ENCODE data around the gene CAND2. TPM values are rescaled to one million over a fixed set of nuclear protein-coding genes. Genes with fewer than 3 reads are reported as not detected.

Gene CAND2
- total and polyA plus RNA-seq, 4 experiments from 2014 or later = 1.9 to 2.3 (median 2.2) TPM

DNA sequence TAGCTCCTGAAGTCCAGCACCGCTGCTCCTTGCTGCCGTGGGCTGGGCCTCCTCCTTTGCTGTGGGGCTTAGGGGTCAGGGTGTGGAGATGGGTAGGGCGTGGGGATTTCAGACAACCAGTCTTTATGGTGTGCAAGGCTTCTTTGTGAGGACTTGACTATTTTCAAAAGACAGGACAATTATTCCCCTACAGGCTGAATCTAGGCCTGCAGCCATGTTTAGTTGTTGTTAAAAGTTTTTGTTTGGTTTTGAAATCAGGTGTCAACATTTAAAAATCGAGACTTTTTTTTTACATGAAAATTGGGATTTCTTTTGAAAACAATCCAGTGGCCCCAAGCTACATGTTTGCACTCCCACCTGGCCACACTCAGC is 34.3 kb downstream of the CAND2 start:
- ChIA-PET POLR2A (ENCODE audit: partially characterized antibody) (interaction anchor here (1.1 to 4.5 kb wide), 3 partner anchors 10 to 20 kb away, joined by 5 to 37 read pairs (median 6); partner anchors contain the start of gene RPL32), CTCF (ENCODE audit: partially characterized antibody) (interaction anchor here (1.3 to 5.0 kb wide), 2 partner anchors 11 to 43 kb away, joined by 4 to 38 read pairs; partner anchors contain the start of gene RPL32)
- intact Hi-C loops (cut with micrococcal nuclease) = no loop called here

DNA sequence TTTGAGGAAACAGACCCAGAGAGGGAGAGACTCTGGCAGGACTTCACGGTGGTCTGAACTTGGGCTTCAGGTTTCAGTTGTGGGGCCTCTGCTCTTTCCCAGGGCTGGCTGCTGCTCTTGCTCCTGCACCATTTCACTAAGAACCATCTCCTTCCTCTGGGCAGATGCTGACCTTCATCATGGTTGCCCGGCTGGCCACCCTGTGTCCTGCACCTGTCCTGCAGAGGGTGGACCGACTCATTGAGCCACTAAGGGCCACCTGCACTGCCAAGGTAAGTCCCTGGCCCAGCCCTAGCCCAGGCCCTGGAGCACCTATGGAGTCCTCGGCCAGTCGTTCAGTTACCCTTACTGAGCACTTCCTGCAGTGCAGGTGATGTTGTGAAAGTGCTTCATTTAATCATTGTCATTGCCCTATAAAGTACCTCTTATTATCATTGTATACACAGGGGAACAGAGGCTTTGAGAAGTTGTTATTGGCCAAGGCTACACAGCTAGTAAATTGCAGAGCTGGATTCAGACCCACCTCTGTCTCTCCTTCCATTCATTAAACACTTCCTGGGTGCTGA is 34.9 kb downstream of the CAND2 start:
- intact Hi-C loops (cut with micrococcal nuclease) = no loop called here
- no peaks in the 10 kb centered on the region for H3K9me3 ChIP-seq (ENCODE audit: control insufficient read depth in 1 of 2, low read length in 2 of 2)
- Mint-ChIP-seq H3K27ac (peak overlapping the region in 5 of 7 donors; percentile 7 to 83 (median 57)), H3K36me3 (peaks cover 23 to 60% of the 10 kb centered on the region in 2 donors), H3K4me1 (peaks cover 0 to 3% (median 0%) of the 10 kb centered on the region in 4 donors), H3K27me3 (no peaks in the 10 kb centered on the region), H3K9me3 (no peaks in the 10 kb centered on the region), H3K4me3 (peak overlapping the region in 1 of 8 donors; percentile 34)
- peaks cover 40% of the 10 kb centered on the region for H3K36me3 ChIP-seq (ENCODE audit: insufficient read depth, low read length)
- no peaks in the 10 kb centered on the region for H3K27me3 ChIP-seq (ENCODE audit: insufficient read depth, low read length)
- H3K4me3 ChIP-seq (ENCODE audit: low read length in 2 of 2) = no peak overlapping the region
- POLR2A ChIA-PET (ENCODE audit: partially characterized antibody) = interaction anchor here (1.1 to 4.5 kb wide), 3 partner anchors 10 to 22 kb away, joined by 3 to 37 read pairs (median 6); partner anchors contain the start of gene RPL32
- no peaks in the 10 kb centered on the region for H3K4me1 ChIP-seq (ENCODE audit: insufficient read depth, low read length)
- H3K27ac ChIP-seq (ENCODE audit: low read depth, low read length) = no peak overlapping the region
- no peak for DNase-seq
- CTCF ChIA-PET (ENCODE audit: partially characterized antibody) = interaction anchor here (1.3 to 5.0 kb wide), 3 partner anchors 10 to 44 kb away, joined by 4 to 38 read pairs (median 9); partner anchors contain the start of gene RPL32

More for the DNA sequence above, 34.3 kb downstream of the CAND2 start:
- Mint-ChIP-seq H3K27ac (peak overlapping the region in 2 of 7 donors; percentile 11 to 68), H3K4me1 (peaks cover 0 to 3% (median 0%) of the 10 kb centered on the region in 4 donors), H3K4me3 (no peak overlapping the region), H3K36me3 (peaks cover 23 to 54% of the 10 kb centered on the region in 2 donors), H3K27me3 (no peaks in the 10 kb centered on the region), H3K9me3 (no peaks in the 10 kb centered on the region)
- peaks cover 35% of the 10 kb centered on the region for H3K36me3 ChIP-seq (ENCODE audit: insufficient read depth, low read length)
- H3K9me3 ChIP-seq (ENCODE audit: control insufficient read depth in 1 of 2, low read length in 2 of 2) = no peaks in the 10 kb centered on the region
- DNase-seq = no peak
- H3K27me3 ChIP-seq (ENCODE audit: insufficient read depth, low read length) = no peaks in the 10 kb centered on the region
- no peak overlapping the region for H3K27ac ChIP-seq (ENCODE audit: low read depth, low read length)
- no peaks in the 10 kb centered on the region for H3K4me1 ChIP-seq (ENCODE audit: insufficient read depth, low read length)
- H3K4me3 ChIP-seq (ENCODE audit: low read length in 2 of 2) = no peak overlapping the region

DNA sequence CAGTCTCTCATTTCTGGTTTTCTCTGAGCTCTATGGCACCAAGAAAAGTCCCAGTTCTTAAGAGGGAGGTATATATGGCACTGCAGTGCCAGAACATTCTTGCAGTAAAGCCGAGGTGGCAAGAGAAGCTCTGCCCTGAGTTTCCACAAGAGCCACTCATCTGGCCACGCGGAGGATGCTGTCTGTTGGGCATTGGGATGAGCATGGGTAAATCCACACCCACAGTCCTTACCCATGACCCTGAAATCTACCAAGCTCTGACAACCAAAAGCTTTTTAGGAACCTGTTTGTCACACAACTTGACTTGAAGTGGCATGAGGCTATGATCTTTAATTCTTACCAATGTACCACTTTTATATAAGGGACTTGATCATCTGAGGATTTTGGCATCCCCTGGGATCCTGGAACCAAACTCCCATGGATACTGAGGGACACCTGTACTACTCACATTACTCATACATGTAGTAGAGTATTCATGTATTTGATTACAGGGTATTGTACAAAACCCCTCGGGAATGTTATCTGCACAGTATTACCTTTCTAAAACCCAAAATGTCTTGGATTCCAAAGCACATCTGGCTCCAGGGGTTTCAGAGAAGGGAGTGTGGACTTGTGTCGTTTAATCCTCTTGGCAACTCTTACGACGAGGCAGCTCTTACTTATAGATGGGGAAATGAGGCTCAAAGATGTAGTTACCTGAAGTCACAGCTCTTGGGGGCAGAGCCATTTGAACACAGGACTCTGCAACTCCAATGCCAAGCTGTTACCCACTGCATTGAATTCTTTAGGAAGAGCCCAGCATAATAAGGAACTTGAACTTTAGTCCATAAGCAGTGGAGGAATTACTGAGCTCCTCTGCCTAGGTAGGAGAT is 36.1 kb downstream of the CAND2 start:
- ChIA-PET POLR2A (ENCODE audit: partially characterized antibody) (interaction anchor here (1.1 to 4.5 kb wide), 3 partner anchors 9 to 23 kb away, joined by 3 to 37 read pairs (median 4); partner anchors contain the start of gene RPL32), CTCF (ENCODE audit: partially characterized antibody) (interaction anchor here (2.6 to 5.0 kb wide), 2 partner anchors 9 to 22 kb away, joined by 9 to 38 read pairs; partner anchors contain the start of gene RPL32)
- Mint-ChIP-seq H3K27ac (peak overlapping the region in 3 of 7 donors; percentile 20 to 59 (median 29)), H3K4me1 (peaks cover 4 to 12% (median 8%) of the 10 kb centered on the region in 4 donors), H3K27me3 (no peaks in the 10 kb centered on the region), H3K36me3 (peaks cover 33 to 72% of the 10 kb centered on the region in 2 donors), H3K9me3 (no peaks in the 10 kb centered on the region), H3K4me3 (no peak overlapping the region)
- no peaks in the 10 kb centered on the region for H3K27me3 ChIP-seq (ENCODE audit: insufficient read depth, low read length)
- H3K4me1 ChIP-seq (ENCODE audit: insufficient read depth, low read length) = peaks cover 4% of the 10 kb centered on the region
- intact Hi-C loops (cut with micrococcal nuclease) = no loop called here
- H3K9me3 ChIP-seq (ENCODE audit: control insufficient read depth in 1 of 2, low read length in 2 of 2) = no peaks in the 10 kb centered on the region
- peaks cover 53% of the 10 kb centered on the region for H3K36me3 ChIP-seq (ENCODE audit: insufficient read depth, low read length)
- H3K27ac ChIP-seq (ENCODE audit: low read depth, low read length) = no peak overlapping the region
- no peak overlapping the region for H3K4me3 ChIP-seq (ENCODE audit: low read length in 2 of 2)
- no peak for DNase-seq

DNA sequence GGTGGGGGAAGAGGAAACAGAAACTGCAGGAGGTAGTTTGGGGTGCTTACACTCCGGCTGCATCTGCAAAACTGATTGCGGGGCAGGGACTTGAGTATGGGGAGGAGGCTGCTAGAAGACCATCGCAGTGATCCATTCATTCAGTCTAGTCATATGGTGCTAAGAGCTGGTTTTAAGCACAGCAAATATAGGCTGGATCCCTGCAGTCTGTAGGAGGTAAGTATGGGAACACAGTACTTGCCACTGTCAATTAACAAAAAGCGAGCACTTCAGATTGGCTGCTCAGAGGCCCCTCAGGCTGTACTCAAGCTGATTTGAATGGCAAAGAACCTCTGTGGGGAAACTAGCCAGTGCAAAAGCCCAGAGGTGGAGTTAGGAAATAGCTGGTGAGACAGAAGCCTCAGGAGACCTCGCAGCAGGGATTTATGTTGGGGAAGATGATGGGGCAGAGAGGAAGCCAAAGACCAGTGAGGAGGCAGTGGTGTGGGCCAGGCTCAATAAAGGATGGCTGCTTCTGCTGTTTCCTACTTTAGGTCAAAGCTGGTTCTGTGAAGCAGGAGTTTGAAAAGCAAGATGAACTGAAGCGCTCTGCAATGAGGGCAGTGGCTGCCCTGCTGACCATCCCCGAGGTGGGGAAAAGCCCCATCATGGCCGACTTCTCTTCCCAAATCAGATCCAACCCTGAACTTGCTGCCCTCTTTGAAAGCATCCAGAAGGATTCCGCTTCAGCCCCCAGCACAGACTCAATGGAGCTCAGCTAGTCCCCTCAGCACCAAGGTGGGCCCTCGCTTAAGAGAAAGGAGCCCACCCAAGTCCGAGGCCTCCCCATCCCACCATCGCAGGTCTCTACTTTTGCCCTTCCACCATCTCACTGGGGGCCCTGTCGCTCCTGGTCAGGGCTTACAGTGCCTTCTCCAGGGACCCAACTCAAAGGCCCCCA is 37.0 kb downstream of the CAND2 start:
- Mint-ChIP-seq H3K27me3 (no peaks in the 10 kb centered on the region), H3K4me3 (peak overlapping the region in 1 of 8 donors; percentile 46), H3K9me3 (no peaks in the 10 kb centered on the region), H3K36me3 (peaks cover 39 to 80% of the 10 kb centered on the region in 2 donors), H3K27ac (peak overlapping the region in 4 of 7 donors; percentile 20 to 59 (median 44)), H3K4me1 (peaks cover 9 to 21% (median 14%) of the 10 kb centered on the region in 4 donors)
- Histone ChIP-seq H3K27ac (ENCODE audit: low read depth, low read length) (no peak overlapping the region), H3K36me3 (ENCODE audit: insufficient read depth, low read length) (peaks cover 62% of the 10 kb centered on the region), H3K4me1 (ENCODE audit: insufficient read depth, low read length) (peaks cover 13% of the 10 kb centered on the region), H3K4me3 (ENCODE audit: low read length in 2 of 2) (no peak overlapping the region), H3K9me3 (ENCODE audit: control insufficient read depth in 1 of 2, low read length in 2 of 2) (no peaks in the 10 kb centered on the region), H3K27me3 (ENCODE audit: insufficient read depth, low read length) (no peaks in the 10 kb centered on the region)
- intact Hi-C loops (cut with micrococcal nuclease) = no loop called here
- DNase-seq = no peak
- CTCF ChIA-PET (ENCODE audit: partially characterized antibody) = interaction anchor here (0.8 to 5.0 kb wide), 3 partner anchors 8 to 23 kb away, joined by 3 to 38 read pairs (median 9); partner anchors contain the start of gene RPL32
- POLR2A ChIA-PET (ENCODE audit: partially characterized antibody) = interaction anchor here (4.5 kb wide), 1 partner anchor 8 kb away, joined by 37 read pairs; the partner anchor contains the start of gene RPL32

DNA sequence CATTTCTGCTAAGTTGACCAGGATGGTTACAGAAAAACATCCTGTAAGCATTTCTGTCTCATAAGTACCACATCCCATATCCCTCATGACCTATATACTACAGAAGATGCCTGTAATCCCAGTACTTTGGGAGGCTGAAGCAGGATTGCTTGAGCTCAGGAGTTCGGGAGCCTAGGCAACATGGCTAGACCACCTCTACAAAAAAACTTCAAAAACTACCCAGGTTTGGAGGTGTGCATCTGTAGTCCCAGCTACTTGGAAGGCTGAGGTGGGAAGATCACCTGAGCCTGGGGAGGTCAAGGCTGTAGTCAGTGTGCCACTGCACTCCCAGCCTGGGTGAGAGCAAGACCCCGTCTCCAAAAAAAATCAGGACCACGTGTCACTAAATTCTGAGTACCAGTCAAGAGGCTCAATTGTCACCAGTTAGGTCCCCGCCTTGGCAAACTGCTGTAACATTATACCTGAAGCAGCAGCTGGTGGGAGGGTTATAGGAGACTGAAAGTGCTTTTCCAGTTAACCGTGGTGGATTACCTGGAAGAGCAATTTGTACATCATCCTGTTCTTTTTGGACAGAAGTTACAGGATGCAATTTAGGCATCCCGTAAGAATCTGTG is 38.7 kb downstream of the CAND2 start:
- Histone ChIP-seq H3K27ac (ENCODE audit: low read depth, low read length) (no peak overlapping the region), H3K4me3 (ENCODE audit: low read length in 2 of 2) (no peak overlapping the region), H3K27me3 (ENCODE audit: insufficient read depth, low read length) (no peaks in the 10 kb centered on the region), H3K9me3 (ENCODE audit: control insufficient read depth in 1 of 2, low read length in 2 of 2) (no peaks in the 10 kb centered on the region), H3K36me3 (ENCODE audit: insufficient read depth, low read length) (peaks cover 74% of the 10 kb centered on the region), H3K4me1 (ENCODE audit: insufficient read depth, low read length) (peaks cover 30% of the 10 kb centered on the region)
- ChIA-PET POLR2A (ENCODE audit: partially characterized antibody) (no interaction called here), CTCF (ENCODE audit: partially characterized antibody) (interaction anchor here (0.9 kb wide), 1 partner anchor 56 kb away, joined by 3 read pairs; no protein-coding TSS in a partner anchor)
- no peaks in the 10 kb centered on the region for H3K27me3 Mint-ChIP-seq
- H3K4me1 Mint-ChIP-seq = peaks cover 24 to 37% (median 29%) of the 10 kb centered on the region in 4 donors
- H3K36me3 Mint-ChIP-seq = peaks cover 54 to 97% of the 10 kb centered on the region in 2 donors
- H3K4me3 Mint-ChIP-seq = no peak overlapping the region
- no peak overlapping the region for H3K27ac Mint-ChIP-seq
- no peaks in the 10 kb centered on the region for H3K9me3 Mint-ChIP-seq
- intact Hi-C loops (cut with micrococcal nuclease) = no loop called here
- DNase-seq = no peak

DNA sequence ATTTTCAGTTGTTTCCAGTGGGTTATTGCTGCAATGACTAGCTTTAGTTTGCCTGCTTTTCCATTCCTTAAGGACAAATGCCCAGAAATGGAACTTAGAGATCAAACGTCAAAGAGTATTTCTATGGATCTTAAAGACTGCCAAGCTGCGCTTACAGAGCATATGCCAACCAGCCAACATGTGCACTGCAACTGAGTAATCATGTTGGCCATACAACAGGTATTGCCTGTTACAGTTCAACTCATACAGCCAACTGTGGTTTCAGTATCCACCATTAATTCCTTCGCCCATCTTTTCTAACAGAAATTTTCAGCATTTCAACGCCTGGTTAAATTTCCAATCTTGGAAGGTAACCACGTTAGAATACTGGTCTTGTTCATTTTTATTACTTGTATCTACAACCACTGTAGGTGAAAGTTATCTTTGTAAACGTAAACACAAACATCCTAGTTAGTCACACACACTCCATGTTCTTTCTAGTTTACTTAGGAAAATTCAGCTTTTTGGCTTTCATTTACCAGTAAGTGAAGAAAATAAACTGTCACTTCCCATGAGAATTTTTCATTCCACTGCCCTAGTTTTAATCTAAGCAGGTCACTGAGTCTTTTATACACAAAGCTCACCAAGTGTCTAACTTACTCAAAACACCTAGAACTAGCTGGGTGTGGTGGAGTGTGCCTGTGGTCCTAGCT is 41.0 kb downstream of the CAND2 start:
- Mint-ChIP-seq H3K36me3 (peaks cover 58 to 93% of the 10 kb centered on the region in 2 donors), H3K27ac (peak overlapping the region in 4 of 7 donors; percentile 25 to 100 (median 62))
- intact Hi-C loops (cut with micrococcal nuclease) = no loop called here

More for the DNA sequence above, 41.0 kb downstream of the CAND2 start:
- Histone ChIP-seq H3K4me3 (ENCODE audit: low read length in 2 of 2) (no peak overlapping the region), H3K27ac (ENCODE audit: low read depth, low read length) (peak overlapping the region; percentile 6), H3K9me3 (ENCODE audit: control insufficient read depth in 1 of 2, low read length in 2 of 2) (no peaks in the 10 kb centered on the region), H3K36me3 (ENCODE audit: insufficient read depth, low read length) (peaks cover 63% of the 10 kb centered on the region), H3K4me1 (ENCODE audit: insufficient read depth, low read length) (peaks cover 40% of the 10 kb centered on the region), H3K27me3 (ENCODE audit: insufficient read depth, low read length) (no peaks in the 10 kb centered on the region)
- Mint-ChIP-seq H3K4me1 (peaks cover 28 to 56% (median 40%) of the 10 kb centered on the region in 4 donors), H3K9me3 (no peaks in the 10 kb centered on the region), H3K4me3 (peak overlapping the region in 2 of 8 donors; percentile 9 to 27), H3K27me3 (no peaks in the 10 kb centered on the region)
- DNase-seq = no peak
- POLR2A ChIA-PET (ENCODE audit: partially characterized antibody) = interaction anchor here (1.3 kb wide), 1 partner anchor 20 kb away, joined by 4 read pairs; no protein-coding TSS in a partner anchor
- CTCF ChIA-PET (ENCODE audit: partially characterized antibody) = interaction anchor here (2.5 kb wide), 1 partner anchor 27 kb away, joined by 8 read pairs; no protein-coding TSS in a partner anchor
